Gastroesophageal sphincter (tissue), 3 donors: ENCODE results near the gene NKIRAS2.

Source experiments
- CTCF ChIP-seq, 4 experiments: fragments of 200-600 bp in 2 of 4; fragments of 450-650 bp in 2 of 4; sonication (generic) in 1 of 4; IDR thresholded peaks; one replicate each; pipeline ENCODE4 v1.5.1; 2017 to 2019; ENCODE audit warnings: antibody characterized with exemption in 4 of 4, mild to moderate bottlenecking in 2 of 4, moderate library complexity in 2 of 4
- EP300 ChIP-seq: sonication (generic); formaldehyde crosslinking; IDR thresholded peaks from one replicate; pipeline ENCODE4 v1.6.1; 2017; ENCODE audit warnings: antibody characterized with exemption, mild to moderate bottlenecking
- POLR2A ChIP-seq, 2 donors: fragments of 450-650 bp; IDR thresholded peaks; one replicate each; pipeline ENCODE4 v1.6.1; 2017; ENCODE audit warnings: antibody characterized with exemption in 2 of 2, mild to moderate bottlenecking in 2 of 2, moderate library complexity in 1 of 2
- POLR2AphosphoS5 ChIP-seq: sonication (generic); formaldehyde crosslinking; IDR thresholded peaks from one replicate; pipeline ENCODE4 v1.6.1; 2017; ENCODE audit warnings: antibody characterized with exemption

GRCh38 chr17:41987642-41988041, 32.2 kb upstream of the NKIRAS2 start:
- no peak for TF ChIP-seq CTCF (IDR thresholded peaks at IDR 0.05)
- TF ChIP-seq POLR2A (IDR thresholded peaks at IDR 0.05): no peak
- no peak for TF ChIP-seq POLR2AphosphoS5
- TF ChIP-seq EP300: no peak
